Daoy (cell line): ENCODE data around the gene TMEM134. TPM values are rescaled to one million over a fixed set of nuclear protein-coding genes. Genes with fewer than 3 reads are reported as not detected.

Experiments used
- DNase-seq: peaks from one replicate; pipeline ENCODE4 v3.0.0-alpha.2; 2015; ENCODE audit warnings: low read depth
- total RNA-seq: library from RNA; depleted of rRNA; stranded (reverse); fragments of >200 nt; shearing (Covaris generic); gene quantifications from 2 replicates; pipeline ENCODE4 v1.2.3, GENCODE V29; 2014

Gene TMEM134
- total RNA-seq, 1 experiment from 2014 or later = 9.4 TPM

GRCh38 chr11:67458266-67458665 lies 10.8 kb downstream of the TMEM134 start:
- DNase-seq = no peak

GRCh38 chr11:67457453-67457852 lies 11.6 kb downstream of the TMEM134 start:
- DNase-seq = no peak

GRCh38 chr11:67456068-67456705 lies 12.9 kb downstream of the TMEM134 start:
- DNase-seq = no peak

DNA sequence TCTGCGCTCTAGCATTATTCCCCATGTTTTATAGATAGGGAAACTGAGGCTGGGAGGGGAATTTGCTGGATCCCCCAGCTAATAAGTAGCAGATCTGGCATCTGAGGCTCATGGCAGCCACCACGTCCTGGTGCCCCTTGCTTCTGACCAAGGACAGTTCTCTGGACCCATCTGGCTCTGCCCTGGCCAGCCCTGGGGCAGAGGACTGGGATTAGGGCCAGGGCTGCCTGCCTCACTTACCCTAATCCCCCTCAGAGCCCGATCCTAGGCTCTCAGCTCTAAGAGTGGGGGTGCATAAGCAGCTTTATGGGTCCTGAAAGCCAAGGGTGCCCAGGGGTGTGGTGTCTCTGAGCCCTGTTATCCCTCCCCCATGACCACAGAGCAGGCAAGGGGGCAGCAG lies 14.0 kb downstream of the TMEM134 start, which contains the start of gene CABP4:
Gene CABP4 (plus strand): TSS at position 301 of the 400 bp plus-strand sequence. CDS start 70 bp downstream, at position 371.
- DNase-seq = no peak

DNA sequence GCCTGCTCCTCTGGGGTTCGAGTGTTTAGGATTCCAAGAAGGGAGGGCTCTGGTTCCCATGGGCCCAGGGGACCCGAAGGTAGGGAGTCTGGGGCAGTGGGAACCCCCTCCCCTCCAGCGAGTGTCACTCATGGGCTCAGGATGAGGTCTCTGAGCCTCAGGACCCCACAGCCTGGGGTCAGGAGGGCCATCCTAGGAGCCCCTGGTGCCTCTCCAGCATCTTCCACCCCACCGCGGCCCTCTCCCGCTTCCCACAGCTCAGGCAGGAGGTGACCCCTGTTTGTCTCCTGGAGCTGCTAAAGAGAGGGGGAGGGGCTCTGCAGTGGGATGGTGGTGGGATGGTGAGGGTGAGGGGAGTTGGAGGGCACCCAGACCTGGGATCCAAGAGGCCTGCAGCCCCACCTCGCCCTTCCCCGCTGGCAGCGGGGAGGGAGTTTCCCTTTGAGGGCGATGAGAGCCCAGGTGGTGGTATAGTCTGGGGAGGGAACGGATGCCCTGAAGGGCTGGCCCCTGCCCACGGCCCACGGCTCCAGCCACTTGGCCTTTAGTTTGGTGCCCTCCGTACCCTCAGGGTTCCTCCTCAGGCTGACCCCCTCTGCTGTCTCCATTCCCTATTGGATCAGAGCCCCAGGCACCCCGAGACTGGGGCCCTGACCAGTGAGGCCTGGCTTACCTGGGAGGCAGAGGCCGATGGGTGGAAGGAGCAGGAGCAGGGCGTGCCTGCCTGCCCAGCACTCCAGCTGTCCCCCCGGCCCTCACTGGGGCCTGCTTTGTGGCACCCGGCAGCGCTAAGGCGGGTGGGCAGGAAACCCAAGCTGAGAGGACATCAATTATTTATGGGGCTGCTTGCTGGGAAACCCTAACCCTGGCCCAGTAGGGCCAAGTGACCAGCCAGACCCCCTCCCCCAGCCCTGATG lies 15.0 kb downstream of the TMEM134 start:
- DNase-seq = no peak

DNA sequence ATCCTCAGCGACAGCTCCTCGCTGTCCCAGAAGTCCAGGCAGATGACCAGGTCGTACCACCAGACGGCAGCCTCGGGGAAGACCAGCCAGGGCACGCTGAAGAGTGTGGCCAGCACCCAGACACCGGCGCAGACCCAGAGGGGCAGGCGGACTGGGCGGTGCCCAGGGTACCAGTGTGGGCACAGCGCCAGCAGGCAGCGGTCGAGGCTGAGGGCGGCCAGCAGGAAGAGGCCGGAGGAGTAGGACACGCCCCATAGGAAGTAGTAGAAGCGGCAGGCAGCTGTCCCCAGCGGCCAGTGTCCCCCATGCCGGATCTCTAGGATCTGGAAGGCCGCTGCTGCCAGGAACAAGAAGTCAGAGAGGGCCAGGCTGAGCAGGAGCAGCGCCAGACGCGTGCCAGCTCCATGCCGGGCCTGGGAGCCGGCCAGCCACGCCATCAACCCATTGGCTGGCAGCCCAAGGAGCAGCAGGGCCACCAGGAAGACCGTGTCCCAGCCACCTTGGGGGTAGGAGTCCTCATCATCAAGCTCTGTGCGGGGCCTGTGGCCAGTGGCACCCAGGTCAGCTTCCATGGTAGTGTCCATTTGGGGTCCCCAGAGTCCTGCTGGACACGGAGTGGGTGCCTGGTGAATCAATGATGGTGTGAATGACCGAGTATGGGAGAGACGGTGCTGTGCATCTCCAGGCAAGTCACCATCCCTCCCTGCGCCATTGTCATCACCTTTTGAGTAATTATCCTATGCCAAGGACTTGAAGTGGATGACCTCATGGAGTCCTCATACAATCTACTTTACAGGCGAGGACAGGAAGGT lies 16.7 kb downstream of the TMEM134 start, which contains the start of gene GPR152:
Gene GPR152 (minus strand): TSS at position 589 of the 812 bp plus-strand sequence. CDS start 5 bp downstream, at position 584.
- no peak for DNase-seq

- DNase-seq = no peak
These were observed 17.4 kb downstream of the TMEM134 start for GRCh38 chr11:67451658-67451976.

GRCh38 chr11:67450796-67451657 lies 18.0 kb downstream of the TMEM134 start:
- DNase-seq = no peak

- no peak for DNase-seq
These were observed 19.8 kb downstream of the TMEM134 start for GRCh38 chr11:67449116-67449844.

DNA sequence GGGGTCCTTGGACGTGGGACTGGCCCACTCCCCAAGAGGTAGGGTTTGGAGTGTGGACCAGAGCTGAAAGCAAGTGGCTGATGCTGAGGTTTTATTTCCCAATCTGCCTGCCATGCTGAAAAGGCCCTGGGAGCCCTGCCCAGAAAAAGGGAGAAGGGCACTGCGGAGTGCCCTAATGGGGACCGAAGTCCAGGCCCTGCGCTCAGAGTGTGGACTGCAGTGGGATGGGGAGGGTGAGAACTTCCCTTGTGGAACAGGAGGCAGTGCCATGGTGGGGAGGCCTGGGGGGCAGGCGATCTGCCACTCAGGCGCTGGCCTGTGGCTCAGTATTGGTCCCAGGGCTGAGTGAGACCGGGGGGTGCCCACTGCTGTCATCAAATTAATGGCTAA lies 20.8 kb downstream of the TMEM134 start:
- DNase-seq = no peak

GRCh38 chr11:67445515-67445914 lies 23.5 kb downstream of the TMEM134 start:
- no peak for DNase-seq

DNA sequence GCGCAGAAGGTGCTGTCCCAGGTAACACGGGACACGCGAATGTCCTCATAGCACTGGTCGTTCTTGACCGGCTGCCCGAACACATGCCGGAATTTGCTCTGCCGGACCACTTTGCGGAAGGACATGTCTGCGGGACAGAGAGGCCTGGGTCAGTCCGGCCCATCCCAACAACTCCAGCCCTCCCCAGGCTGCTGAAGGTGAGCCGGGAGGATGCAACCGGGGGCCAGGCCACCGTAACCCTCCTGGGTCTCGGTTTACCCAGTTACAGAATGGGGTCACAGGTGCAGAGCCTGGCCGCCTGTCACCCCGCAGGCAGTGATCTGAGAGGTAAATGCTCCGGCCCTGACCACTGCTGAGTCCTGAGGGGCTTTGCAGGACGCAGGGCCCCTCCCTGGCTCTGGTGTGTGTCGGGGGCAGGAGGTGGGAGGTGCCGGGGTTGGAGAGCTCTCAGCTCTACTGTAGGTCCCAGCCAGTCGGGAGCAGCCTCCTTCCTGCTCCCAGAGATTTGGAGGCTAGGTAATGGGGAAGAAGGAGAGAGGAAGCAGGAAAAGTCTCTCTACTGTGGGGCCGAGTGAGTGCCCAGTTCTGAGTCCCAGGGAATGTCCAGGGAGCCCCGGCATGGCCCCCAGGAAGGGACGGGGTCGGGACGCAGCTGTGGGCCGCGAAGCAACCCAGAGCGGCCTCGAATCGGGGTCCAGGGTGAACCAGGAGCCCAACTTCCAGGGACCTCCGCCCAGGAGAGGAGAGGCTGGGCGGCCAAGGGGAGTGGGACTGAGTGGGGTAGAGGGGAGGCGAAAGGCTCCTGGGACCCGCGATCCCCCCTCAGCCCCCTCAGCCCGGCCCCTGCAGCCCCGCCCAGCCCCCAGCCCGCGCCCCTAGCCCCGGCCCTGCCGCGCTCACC lies 26.3 kb downstream of the TMEM134 start:
- no peak for DNase-seq

DNA sequence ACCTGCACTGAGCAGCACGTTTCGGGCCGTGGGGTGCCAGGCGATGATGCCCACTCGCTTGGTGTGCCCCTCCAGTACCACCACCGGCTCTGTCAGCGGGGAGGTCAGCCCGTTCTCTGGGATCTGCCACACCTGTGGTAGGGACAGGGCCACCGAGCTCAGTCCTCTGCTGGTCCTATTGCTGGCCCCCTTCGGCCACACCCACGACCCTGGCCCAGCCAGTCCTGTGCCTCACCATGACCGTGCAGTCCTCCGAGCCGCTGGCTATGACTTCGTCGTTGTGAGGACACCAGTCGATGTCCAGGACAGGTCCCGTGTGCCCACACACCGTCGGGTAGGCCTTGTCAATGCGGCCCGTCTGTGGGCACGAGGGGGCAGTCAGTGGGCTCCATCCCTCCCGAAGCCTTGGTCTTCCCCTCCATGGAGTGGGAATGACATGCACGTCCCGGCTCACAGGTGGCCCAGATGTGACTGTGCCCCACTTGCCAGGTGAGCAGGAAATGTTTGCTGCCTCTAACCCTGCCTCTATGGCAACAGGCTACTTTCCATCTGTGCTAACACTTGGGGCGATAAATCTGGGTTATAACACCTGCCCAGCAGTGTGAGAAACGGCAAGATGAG lies 27.2 kb downstream of the TMEM134 start:
- DNase-seq = no peak

GRCh38 chr11:67441098-67441563 lies 27.9 kb downstream of the TMEM134 start:
- no peak for DNase-seq

- DNase-seq = no peak
These were observed 28.6 kb downstream of the TMEM134 start for GRCh38 chr11:67440229-67441097.

DNA sequence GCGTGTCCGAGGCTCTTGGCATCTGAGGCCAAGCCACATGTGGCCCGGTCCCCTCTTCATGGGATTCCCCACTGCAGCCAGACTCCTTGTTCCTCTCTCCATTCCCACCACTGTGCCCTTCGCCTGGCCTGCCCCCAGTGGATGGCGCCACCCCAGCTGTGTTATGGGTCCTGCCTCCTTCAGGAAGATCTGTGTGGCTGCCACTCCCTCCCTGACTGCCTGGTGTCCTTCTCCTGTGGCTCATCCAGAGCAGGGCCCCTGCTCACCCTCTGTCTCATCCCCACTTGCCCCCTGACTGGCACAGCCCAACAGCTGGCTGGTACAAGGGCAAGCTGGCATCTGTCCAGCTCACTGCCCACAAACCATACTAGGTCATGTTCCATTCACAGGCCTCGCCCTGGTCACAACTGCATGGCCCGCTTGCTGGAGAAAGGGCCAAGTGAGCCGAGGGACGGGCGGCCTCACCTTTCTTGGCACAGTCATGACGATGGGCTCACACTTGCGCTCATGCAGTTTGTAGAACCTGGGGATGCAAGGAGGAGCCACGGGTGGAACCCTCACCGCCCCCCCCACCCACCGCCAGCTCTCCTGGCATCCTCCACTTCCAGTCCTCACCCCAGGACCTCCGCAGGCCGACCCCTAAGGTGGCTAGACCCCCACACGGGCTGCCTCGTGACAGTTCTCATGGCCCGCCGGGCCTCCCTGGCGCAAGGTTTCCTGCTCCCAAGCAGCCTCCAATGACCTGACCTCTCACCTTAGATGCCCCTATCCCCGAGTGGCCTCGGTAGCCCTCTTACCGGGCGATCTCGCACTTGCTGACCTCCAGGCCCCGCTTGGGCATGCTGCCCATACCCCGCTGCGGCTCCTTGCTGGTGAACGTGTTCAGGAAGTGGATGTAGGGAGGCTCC lies 29.5 kb downstream of the TMEM134 start:
- peak; percentile 49 for DNase-seq
